IPS-20b (cell line): ENCODE results near the gene ZYG11B.
"Not testable (repeated sequence)": the region's sequence is repeated elsewhere in the genome, so short reads cannot be mapped to it uniquely, and the experiment has no call there.

Experiments used
- H3K27ac ChIP-seq: one replicate; pipeline ENCODE4 v1.5.1; 2013; ENCODE audit warnings: low read length
- H3K27me3 ChIP-seq: 2 replicates; pipeline ENCODE4 v1.6.1; 2013; ENCODE audit warnings: mild to moderate bottlenecking, low read length, inconsistent platforms; ENCODE audit not compliant: insufficient read depth
- H3K36me3 ChIP-seq: 2 replicates; pipeline ENCODE4 v1.6.1; 2013; ENCODE audit warnings: low read depth, mild to moderate bottlenecking, inconsistent platforms, low read length, moderate library complexity; ENCODE audit not compliant: insufficient read depth
- H3K4me1 ChIP-seq: 2 replicates; pipeline ENCODE4 v1.6.1; 2013; ENCODE audit warnings: mild to moderate bottlenecking, control low read depth, inconsistent platforms, low read length, moderate library complexity; ENCODE audit not compliant: insufficient read depth
- H3K4me3 ChIP-seq: 2 replicates; pipeline ENCODE4 v1.5.1; 2013; ENCODE audit warnings: mild to moderate bottlenecking, low read length, inconsistent platforms
- H3K9ac ChIP-seq: 2 replicates; pipeline ENCODE4 v1.6.1; 2013; ENCODE audit warnings: low read depth, mild to moderate bottlenecking, inconsistent platforms, low read length, moderate library complexity
- H3K9me3 ChIP-seq: 2 replicates; pipeline ENCODE4 v1.6.1; 2013; ENCODE audit warnings: mild to moderate bottlenecking, low read depth, low read length, inconsistent platforms; ENCODE audit not compliant: insufficient read depth

ZYG11B gene

GRCh38 chr1:52692697-52693096 lies 33.6 kb upstream of the ZYG11B start:
- no peaks in the 10 kb centered on the region for H3K27me3 ChIP-seq

GRCh38 chr1:52693351-52693750 lies 32.9 kb upstream of the ZYG11B start:
- not testable (repeated sequence) for H3K27me3 ChIP-seq, H3K9ac ChIP-seq, H3K4me3 ChIP-seq, H3K4me1 ChIP-seq, H3K9me3 ChIP-seq, H3K27ac ChIP-seq
- peaks cover 42% of the 10 kb centered on the region for H3K36me3 ChIP-seq

More at GRCh38 chr1:52692697-52693096, 33.6 kb upstream of the ZYG11B start:
- Histone ChIP-seq H3K36me3 (peaks cover 49% of the 10 kb centered on the region), H3K9me3 (no peaks in the 10 kb centered on the region), H3K27ac (no peak overlapping the region), H3K9ac (no peak overlapping the region), H3K4me1 (no peaks in the 10 kb centered on the region), H3K4me3 (no peak overlapping the region)

- Histone ChIP-seq H3K27ac (no peak overlapping the region), H3K4me1 (0 out of 2 replicates have a peak, but pooled peaks cover 4% of the 10 kb centered on the region), H3K4me3 (no peak overlapping the region), H3K27me3 (no peaks in the 10 kb centered on the region), H3K9me3 (no peaks in the 10 kb centered on the region), H3K9ac (no peak overlapping the region), H3K36me3 (peaks cover 38% of the 10 kb centered on the region)
Observed at GRCh38 chr1:52693843-52694242, 32.4 kb upstream of the ZYG11B start.

- H3K4me1 ChIP-seq, result 0 out of 2 replicates have a peak, but pooled peaks cover 4% of the 10 kb centered on the region
- no peak overlapping the region for H3K4me3 ChIP-seq
- no peak overlapping the region for H3K27ac ChIP-seq
- no peaks in the 10 kb centered on the region for H3K27me3 ChIP-seq
- no peaks in the 10 kb centered on the region for H3K9me3 ChIP-seq
- H3K9ac ChIP-seq, result 0 out of 2 replicates have a peak overlapping the region, but pooled peaks have one; percentile 10
- peaks cover 26% of the 10 kb centered on the region for H3K36me3 ChIP-seq
Observed at GRCh38 chr1:52695627-52696026, 30.6 kb upstream of the ZYG11B start.

GRCh38 chr1:52697795-52698674 lies 28.2 kb upstream of the ZYG11B start, which contains the start of gene COA7:
Gene COA7, minus strand, starts transcription at chr1:52698347. Its CDS starts 21 bp downstream, at chr1:52698326.
- no peaks in the 10 kb centered on the region for H3K27me3 ChIP-seq
- peaks cover 2% of the 10 kb centered on the region; the same call in 1 of the 2 replicates for H3K36me3 ChIP-seq
- no peaks in the 10 kb centered on the region for H3K9me3 ChIP-seq
- 0 out of 2 replicates have a peak, but pooled peaks cover 4% of the 10 kb centered on the region for H3K4me1 ChIP-seq
- H3K4me3 ChIP-seq, result peak within 1 kb of the TSS; percentile 88
- no peak within 1 kb of the TSS for H3K27ac ChIP-seq
- peak within 1 kb of the TSS; percentile 96 for H3K9ac ChIP-seq

GRCh38 chr1:52702886-52703787 lies 23.1 kb upstream of the ZYG11B start:
- H3K36me3 ChIP-seq, result no peaks in the 10 kb centered on the region
- peak overlapping the region; percentile 74; the same call in 1 of the 2 replicates for H3K9ac ChIP-seq
- H3K4me3 ChIP-seq, result peak overlapping the region; percentile 75
- 0 out of 2 replicates have a peak, but pooled peaks cover 4% of the 10 kb centered on the region for H3K4me1 ChIP-seq
- no peaks in the 10 kb centered on the region for H3K27me3 ChIP-seq
- H3K27ac ChIP-seq, result no peak overlapping the region
- H3K9me3 ChIP-seq, result no peaks in the 10 kb centered on the region

GRCh38 chr1:52706136-52706670 lies 20.1 kb upstream of the ZYG11B start:
- no peak overlapping the region for H3K9ac ChIP-seq
- H3K36me3 ChIP-seq, result no peaks in the 10 kb centered on the region
- no peaks in the 10 kb centered on the region for H3K4me1 ChIP-seq
- H3K9me3 ChIP-seq, result no peaks in the 10 kb centered on the region
- no peaks in the 10 kb centered on the region for H3K27me3 ChIP-seq
- H3K27ac ChIP-seq, result no peak overlapping the region
- no peak overlapping the region for H3K4me3 ChIP-seq

- Histone ChIP-seq H3K4me1 (no peaks in the 10 kb centered on the region), H3K36me3 (no peaks in the 10 kb centered on the region), H3K27me3 (no peaks in the 10 kb centered on the region), H3K4me3 (no peak overlapping the region), H3K9me3 (no peaks in the 10 kb centered on the region), H3K27ac (no peak overlapping the region), H3K9ac (no peak overlapping the region)
Observed at GRCh38 chr1:52706941-52707926, 19.0 kb upstream of the ZYG11B start.

- Histone ChIP-seq H3K4me1 (no peaks in the 10 kb centered on the region), H3K27me3 (no peaks in the 10 kb centered on the region), H3K27ac (no peak overlapping the region), H3K4me3 (no peak overlapping the region), H3K36me3 (no peaks in the 10 kb centered on the region), H3K9ac (no peak overlapping the region), H3K9me3 (no peaks in the 10 kb centered on the region)
Observed at GRCh38 chr1:52707927-52708655, 18.2 kb upstream of the ZYG11B start.

GRCh38 chr1:52709016-52709415 lies 17.2 kb upstream of the ZYG11B start:
- no peaks in the 10 kb centered on the region for H3K27me3 ChIP-seq
- no peaks in the 10 kb centered on the region for H3K36me3 ChIP-seq
- H3K4me3 ChIP-seq, result no peak overlapping the region
- H3K27ac ChIP-seq, result no peak overlapping the region
- H3K4me1 ChIP-seq, result no peaks in the 10 kb centered on the region
- no peak overlapping the region for H3K9ac ChIP-seq
- no peaks in the 10 kb centered on the region for H3K9me3 ChIP-seq
